Activated T-cell treated with anti-CD3 and anti-CD28 coated beads, Interleukin-2, amount 50 U/mL, for 1 hour (primary cell): ENCODE measurements around the gene THSD7A.
"Not testable (repeated sequence)": the region's sequence is repeated elsewhere in the genome, so short reads cannot be mapped to it uniquely, and the experiment has no call there.

Experiments used
- DNase-seq: peaks from one replicate; pipeline ENCODE4 v3.0.0-alpha.2; 2020

THSD7A gene

DNA sequence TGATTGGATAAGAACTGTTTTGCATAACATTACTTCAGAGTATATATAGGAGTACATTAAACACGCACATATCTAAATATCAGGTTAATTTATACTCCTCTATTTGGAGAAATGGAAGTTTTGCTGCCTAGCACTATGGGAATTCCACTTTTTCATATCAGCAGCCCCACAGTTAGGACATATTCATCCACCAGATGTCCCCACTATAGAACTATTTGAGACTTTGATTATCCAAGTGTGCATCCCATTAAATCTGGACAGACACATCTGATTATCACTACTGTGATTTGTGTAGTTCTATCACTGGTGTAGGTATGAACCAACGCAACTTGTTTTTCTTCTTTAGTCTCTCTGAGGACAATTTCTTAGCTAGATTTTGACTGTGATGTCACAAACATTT, 345.7 kb downstream of the THSD7A start:
- DNase-seq: no peak

DNA sequence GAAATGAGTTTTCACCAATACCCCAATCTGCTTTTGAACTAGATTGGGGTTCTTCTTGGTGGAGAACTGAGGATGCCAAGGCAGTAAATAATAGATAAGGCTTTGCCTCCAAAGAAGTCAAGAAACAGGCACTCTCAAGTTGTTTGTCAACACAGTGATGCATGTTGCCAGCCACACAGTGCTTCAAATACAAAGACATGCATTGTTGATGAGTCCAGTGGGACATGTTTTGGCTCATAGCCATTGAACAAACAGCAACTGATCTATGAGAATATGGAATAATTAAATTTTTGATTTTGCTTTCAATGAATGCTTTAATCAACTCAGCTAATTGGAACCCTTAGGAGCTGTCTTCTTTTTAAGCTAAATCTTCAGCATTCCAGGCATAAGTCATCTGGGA, 346.4 kb downstream of the THSD7A start:
- DNase-seq: no peak

- DNase-seq: no peak
These were observed 351.9 kb downstream of the THSD7A start for GRCh38 chr7:11480143-11480542.

GRCh38 chr7:11478882-11479281, 353.1 kb downstream of the THSD7A start:
- no peak for DNase-seq

- no peak for DNase-seq
These were observed 353.6 kb downstream of the THSD7A start for GRCh38 chr7:11478426-11478825.

DNA sequence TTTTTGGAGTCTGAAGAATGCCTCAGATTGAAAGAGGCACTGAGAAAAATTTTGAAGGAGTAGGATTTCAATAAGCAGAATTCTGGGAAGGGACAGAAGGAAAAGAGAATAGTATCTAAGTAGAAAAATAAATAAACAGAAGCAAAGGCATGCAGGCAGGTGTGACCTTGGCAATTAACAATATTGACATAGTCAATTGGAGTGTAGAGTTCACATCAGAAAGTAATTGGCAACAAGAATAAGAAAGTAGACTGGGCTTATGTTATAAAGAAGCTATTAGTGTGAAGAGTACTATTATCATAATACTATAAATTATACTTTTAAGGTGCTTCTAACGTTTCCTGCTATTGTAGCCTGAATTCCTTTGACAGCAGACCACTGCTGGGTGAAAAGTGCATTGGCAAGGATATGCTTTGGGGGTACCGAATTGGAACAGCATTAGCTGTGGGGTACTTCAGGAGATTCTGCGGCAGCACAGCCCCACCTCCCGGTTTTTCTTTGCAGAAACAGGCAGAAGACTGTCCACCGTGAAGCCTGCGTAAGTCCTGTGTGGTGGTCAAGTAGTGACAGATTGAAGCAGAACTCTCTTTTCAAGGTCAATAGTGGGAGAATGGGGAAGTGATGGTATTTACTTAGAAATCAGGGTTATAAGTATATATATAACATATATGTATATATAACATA, 357.0 kb downstream of the THSD7A start:
- DNase-seq: no peak

- no peak for DNase-seq
These were observed 358.1 kb downstream of the THSD7A start for GRCh38 chr7:11473807-11474424.

DNA sequence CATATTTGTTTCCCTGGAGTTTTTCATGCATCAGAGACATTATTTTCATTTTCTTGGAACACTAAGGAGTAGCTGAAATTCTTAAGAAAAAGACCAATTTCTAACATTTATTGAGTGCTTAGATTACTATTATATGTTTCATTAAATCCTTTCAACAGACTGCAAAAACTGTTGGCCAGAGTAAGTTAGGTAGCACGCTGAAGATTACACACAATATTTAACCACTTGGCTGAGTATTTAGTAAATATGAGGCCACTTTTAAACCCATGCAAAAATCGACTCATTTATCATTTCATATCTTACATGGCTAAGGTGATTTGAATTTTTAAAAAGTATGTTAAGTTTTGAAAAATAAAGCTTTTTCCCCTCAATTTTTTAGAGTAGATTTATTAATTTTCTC, 358.8 kb downstream of the THSD7A start:
- no peak for DNase-seq

DNA sequence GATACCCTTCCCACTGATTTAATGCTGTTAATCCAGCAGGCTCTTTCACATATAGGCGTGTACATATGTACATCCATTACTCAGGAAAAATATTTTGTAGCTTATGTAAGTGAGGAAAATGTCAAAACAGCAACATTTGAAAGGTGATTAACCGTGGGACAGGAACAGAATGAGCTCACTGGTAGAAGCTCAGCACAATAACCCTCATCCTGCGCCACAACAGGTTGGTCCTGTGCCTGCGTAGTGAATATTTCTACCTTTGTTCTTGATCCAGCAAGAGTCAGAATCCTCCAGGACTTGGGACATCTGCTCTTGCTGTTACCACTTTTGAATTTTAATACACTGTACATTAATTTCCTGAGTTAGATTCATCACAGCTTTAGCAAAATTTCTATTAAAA, 359.4 kb downstream of the THSD7A start:
- no peak for DNase-seq

GRCh38 chr7:11471255-11471654, 360.7 kb downstream of the THSD7A start:
- no peak for DNase-seq

- no peak for DNase-seq
These were observed 362.8 kb downstream of the THSD7A start for GRCh38 chr7:11469028-11469745.

GRCh38 chr7:11466517-11467105, 365.4 kb downstream of the THSD7A start:
- DNase-seq: no peak

GRCh38 chr7:11464624-11465023, 367.4 kb downstream of the THSD7A start:
- DNase-seq: no peak

- DNase-seq: no peak
These were observed 370.1 kb downstream of the THSD7A start for GRCh38 chr7:11461946-11462345.

GRCh38 chr7:11458736-11459483, 373.1 kb downstream of the THSD7A start:
- no peak for DNase-seq

DNA sequence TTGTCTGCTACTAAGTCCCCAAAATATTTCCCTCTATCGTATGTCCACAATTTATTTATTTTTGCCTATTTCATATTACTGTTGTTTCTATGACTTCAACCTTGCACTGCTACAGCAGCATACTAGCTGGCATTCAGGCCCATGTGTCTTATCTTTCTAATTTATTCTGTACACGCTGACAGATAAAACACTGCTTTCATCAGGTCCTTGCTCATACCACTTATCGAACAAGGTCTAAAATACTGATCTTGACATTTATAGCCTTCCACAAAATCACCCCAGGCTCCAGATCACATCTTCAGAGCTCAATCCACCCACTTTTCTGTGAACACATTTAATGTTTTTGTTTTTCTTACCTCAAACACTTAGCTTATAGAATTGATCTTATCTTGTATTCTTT, 374.6 kb downstream of the THSD7A start:
- no peak for DNase-seq

DNA sequence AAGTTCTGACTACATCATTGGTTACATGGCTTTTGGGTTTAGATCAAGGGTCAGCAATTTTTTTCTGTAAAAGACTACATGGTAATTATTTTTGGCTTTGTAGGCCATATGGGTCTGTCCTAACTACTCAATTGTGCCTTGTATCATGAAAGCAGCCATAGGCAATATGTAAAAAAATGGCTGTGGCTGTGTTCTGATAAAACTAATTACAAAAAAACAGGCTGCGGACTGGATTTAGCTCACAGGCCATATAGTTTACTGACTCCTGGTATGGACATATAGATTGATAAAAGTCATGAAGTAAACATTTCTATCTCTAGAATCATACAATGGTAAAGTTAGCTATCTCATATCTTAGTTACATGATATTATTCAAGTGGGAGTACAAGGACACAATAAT, 375.4 kb downstream of the THSD7A start:
- DNase-seq: no peak

DNA sequence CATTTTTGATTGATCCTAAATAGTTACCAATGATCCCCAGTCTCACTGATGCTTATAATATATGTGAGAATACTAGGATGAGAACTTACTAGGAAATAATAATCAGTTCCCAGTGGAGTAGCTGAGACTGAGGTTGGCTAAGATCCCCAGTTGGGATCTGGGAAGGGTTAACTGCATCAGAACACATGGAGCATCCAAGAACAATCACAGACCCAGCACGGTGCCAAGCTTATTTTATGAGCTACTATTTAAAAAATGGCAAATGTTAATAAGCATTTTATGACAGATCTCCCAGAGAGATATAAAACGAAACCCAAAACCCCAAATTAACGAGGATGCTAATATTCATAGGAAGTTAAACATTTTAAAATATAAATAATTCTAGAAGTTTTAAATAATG, 379.5 kb downstream of the THSD7A start:
- no peak for DNase-seq

GRCh38 chr7:11450281-11450680, 381.7 kb downstream of the THSD7A start:
- DNase-seq: no peak

DNA sequence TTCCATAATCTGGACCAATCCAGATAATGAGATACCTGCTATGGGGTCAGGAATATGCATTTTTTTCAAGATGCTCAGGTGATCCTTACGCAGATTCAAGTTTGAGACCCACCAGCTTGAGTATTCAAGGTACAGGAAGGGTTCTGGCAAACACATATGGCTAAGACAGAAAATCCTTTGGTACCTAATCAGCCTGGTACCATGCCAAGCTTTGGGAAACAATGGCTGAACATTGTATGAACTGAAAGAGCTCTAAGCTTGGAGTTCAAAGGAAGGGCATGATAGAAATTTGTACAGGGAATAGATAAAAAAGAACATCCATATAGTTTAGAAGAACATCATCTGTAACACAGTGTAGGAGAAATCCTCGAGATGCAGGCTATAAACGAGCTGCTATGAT, 382.7 kb downstream of the THSD7A start:
- DNase-seq: no peak

GRCh38 chr7:11448323-11448722, 383.7 kb downstream of the THSD7A start:
- no peak for DNase-seq

GRCh38 chr7:11447106-11447505, 384.9 kb downstream of the THSD7A start:
- DNase-seq: no peak

- DNase-seq: not testable (repeated sequence)
These were observed 388.1 kb downstream of the THSD7A start for GRCh38 chr7:11443934-11444333.
